PC-9 (cell line): Measurements from ENCODE around the gene CDC16. TPM values are rescaled to one million over a fixed set of nuclear protein-coding genes. Genes with fewer than 3 reads are reported as not detected.

Experiments
- BruUV-seq: library from RNA; stranded (reverse); fragments of 400-500 nt; replicated peaks from 2 replicates; lab custom pipeline; 2021; lab: Mats Ljungman, UMichigan
- CTCF ChIA-PET: fragments of 300-600 bp; sonication (Branson Sonifier 250); formaldehyde crosslinking; loops from one replicate; lab custom pipeline; 2022; ENCODE audit warnings: antibody characterized with exemption; lab: Charles Lee
- POLR2A ChIA-PET: fragments of 300-600 bp; sonication (Branson Sonifier 250); formaldehyde crosslinking; loops from one replicate; lab custom pipeline; 2022; ENCODE audit warnings: antibody characterized with exemption; ENCODE audit not compliant: unreplicated experiment; lab: Charles Lee
- DNase-seq, 2 experiments: peaks; one replicate each; pipeline versions ENCODE4 v3.0.0 to v3.0.0-alpha.2; 2015 to 2022; ENCODE audit warnings: mixed read lengths in 1 of 2
- H2AFZ ChIP-seq: fragments of 200-600 bp; sonication (generic); 2 replicates; pipeline ENCODE4 v1.8.1; 2017; ENCODE audit warnings: antibody characterized with exemption
- H3F3A ChIP-seq: fragments of 200-600 bp; sonication (generic); 2 replicates; pipeline ENCODE4 v1.8.1; 2017; ENCODE audit warnings: antibody characterized with exemption, mild to moderate bottlenecking, low read depth; ENCODE audit not compliant: insufficient read depth
- H3K27ac ChIP-seq: fragments of 200-600 bp; sonication (generic); 2 replicates; pipeline ENCODE4 v1.6.1; 2016; ENCODE audit warnings: mixed run types
- H3K27me3 ChIP-seq: fragments of 200-600 bp; sonication (generic); 2 replicates; pipeline ENCODE4 v1.6.1; 2016; ENCODE audit warnings: low read depth, mixed run types; ENCODE audit not compliant: insufficient read depth
- H3K36me3 ChIP-seq: fragments of 200-600 bp; sonication (generic); 2 replicates; pipeline ENCODE4 v1.6.1; 2016; ENCODE audit warnings: low read depth, mixed run types
- H3K4me1 ChIP-seq: fragments of 200-600 bp; sonication (generic); replicated peaks from 2 replicates; pipeline ENCODE4 v1.6.1; 2016; ENCODE audit warnings: mixed run types; ENCODE audit not compliant: insufficient read depth
- H3K4me2 ChIP-seq: fragments of 200-600 bp; sonication (generic); 2 replicates; pipeline ENCODE4 v1.6.1; 2017; ENCODE audit warnings: mixed run types
- H3K4me3 ChIP-seq: fragments of 200-600 bp; sonication (generic); 2 replicates; pipeline ENCODE4 v1.6.1; 2016; ENCODE audit warnings: mixed run types
- H3K79me2 ChIP-seq: fragments of 200-600 bp; sonication (generic); 2 replicates; pipeline ENCODE4 v1.6.1; 2017; ENCODE audit warnings: low read depth, mixed run types
- H3K9me2 ChIP-seq: fragments of 200-600 bp; sonication (generic); 2 replicates; pipeline ENCODE4 v1.8.1; 2017; ENCODE audit warnings: mild to moderate bottlenecking; ENCODE audit not compliant: insufficient read depth
- H3K9me3 ChIP-seq: fragments of 200-600 bp; sonication (generic); 2 replicates; pipeline ENCODE4 v1.8.1; 2016; ENCODE audit warnings: low read depth; ENCODE audit not compliant: insufficient read depth
- H4K20me1 ChIP-seq: fragments of 200-600 bp; sonication (generic); 2 replicates; pipeline ENCODE4 v1.8.1; 2017; ENCODE audit not compliant: insufficient read depth
- EZH2 ChIP-seq: fragments of 200-600 bp; sonication (generic); IDR thresholded peaks from 2 replicates; pipeline ENCODE4 v1.8.0; 2017; ENCODE audit warnings: antibody characterized with exemption, low read depth
- intact Hi-C: fragments of 100-400 bp; cut with micrococcal nuclease; formaldehyde crosslinking; loops from one replicate; pipeline ENCODE4 v1.10.0; 2022; ENCODE audit not compliant: unreplicated experiment
- total RNA-seq: library from RNA; stranded (reverse); gene quantifications from 2 replicates; pipeline ENCODE4 v1.2.3, GENCODE V29; 2021
- TF ChIP-seq, protein P1 (sequence below): fragments of 200-600 bp; sonication (generic); conservative IDR thresholded peaks from 2 replicates; pipeline ENCODE4 v1.6.1; 2017; ENCODE audit warnings: mixed run types, antibody characterized with exemption, mild to moderate bottlenecking, moderate library complexity

CDC16 gene
- total RNA-seq, 1 experiment from 2014 or later: 56.8 TPM

- no TSS peak for BruUV-seq
- Histone ChIP-seq H3K27me3 (no peaks in the 10 kb centered on the region), H3K4me3 (no peak overlapping the region), H3K9me3 (no peaks in the 10 kb centered on the region), H3K4me2 (no peak overlapping the region), H2AFZ (no peak overlapping the region), H3K9me2 (no peaks in the 10 kb centered on the region), H3K27ac (no peak overlapping the region), H4K20me1 (no peaks in the 10 kb centered on the region), H3K36me3 (no peaks in the 10 kb centered on the region), H3K79me2 (no peaks in the 10 kb centered on the region), H3F3A (no peaks in the 10 kb centered on the region), H3K4me1 (no peaks in the 10 kb centered on the region)
- intact Hi-C loops: no loop called here
- POLR2A ChIA-PET: no interaction called here
- TF ChIP-seq, protein P1, sequence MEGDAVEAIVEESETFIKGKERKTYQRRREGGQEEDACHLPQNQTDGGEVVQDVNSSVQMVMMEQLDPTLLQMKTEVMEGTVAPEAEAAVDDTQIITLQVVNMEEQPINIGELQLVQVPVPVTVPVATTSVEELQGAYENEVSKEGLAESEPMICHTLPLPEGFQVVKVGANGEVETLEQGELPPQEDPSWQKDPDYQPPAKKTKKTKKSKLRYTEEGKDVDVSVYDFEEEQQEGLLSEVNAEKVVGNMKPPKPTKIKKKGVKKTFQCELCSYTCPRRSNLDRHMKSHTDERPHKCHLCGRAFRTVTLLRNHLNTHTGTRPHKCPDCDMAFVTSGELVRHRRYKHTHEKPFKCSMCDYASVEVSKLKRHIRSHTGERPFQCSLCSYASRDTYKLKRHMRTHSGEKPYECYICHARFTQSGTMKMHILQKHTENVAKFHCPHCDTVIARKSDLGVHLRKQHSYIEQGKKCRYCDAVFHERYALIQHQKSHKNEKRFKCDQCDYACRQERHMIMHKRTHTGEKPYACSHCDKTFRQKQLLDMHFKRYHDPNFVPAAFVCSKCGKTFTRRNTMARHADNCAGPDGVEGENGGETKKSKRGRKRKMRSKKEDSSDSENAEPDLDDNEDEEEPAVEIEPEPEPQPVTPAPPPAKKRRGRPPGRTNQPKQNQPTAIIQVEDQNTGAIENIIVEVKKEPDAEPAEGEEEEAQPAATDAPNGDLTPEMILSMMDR: no peak
- TF ChIP-seq EZH2: no peak
- CTCF ChIA-PET: no interaction called here
- DNase-seq: no peak
Measured at GRCh38 chr13:114200399-114200911, 34.2 kb upstream of the CDC16 start.

DNA sequence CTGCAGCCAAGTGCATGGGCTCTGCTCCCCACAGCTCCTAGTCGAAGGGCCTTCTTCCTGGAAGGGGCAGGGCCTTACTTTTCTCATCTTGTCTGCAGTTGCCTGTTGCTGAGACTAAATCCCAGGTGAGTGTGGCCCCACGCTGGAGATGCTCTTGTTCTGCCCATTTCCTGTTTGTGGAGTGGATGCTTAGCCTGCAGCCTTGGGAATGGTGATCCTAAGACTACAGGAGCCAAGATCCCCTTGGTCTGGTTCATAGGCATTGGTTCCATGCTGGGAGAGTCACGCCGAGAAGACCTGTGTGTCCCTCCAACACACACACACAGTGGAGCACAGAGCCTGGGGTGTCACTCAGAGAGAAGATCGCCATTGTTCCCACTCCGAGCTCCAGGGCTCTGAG, 32.1 kb upstream of the CDC16 start:
- TF ChIP-seq EZH2: no peak
- TF ChIP-seq, protein P1: no peak
- intact Hi-C loops: no loop called here
- no TSS peak for BruUV-seq

GRCh38 chr13:114203536-114203935, 31.2 kb upstream of the CDC16 start:
- Histone ChIP-seq H3K36me3 (no peaks in the 10 kb centered on the region), H2AFZ (no peak overlapping the region), H3K27me3 (no peaks in the 10 kb centered on the region), H3K9me3 (no peaks in the 10 kb centered on the region; the same call in 1 of the 2 replicates), H3K9me2 (no peaks in the 10 kb centered on the region), H3K79me2 (no peaks in the 10 kb centered on the region), H3K4me2 (no peak overlapping the region), H3F3A (no peaks in the 10 kb centered on the region), H3K4me3 (no peak overlapping the region), H3K27ac (no peak overlapping the region), H3K4me1 (no peaks in the 10 kb centered on the region), H4K20me1 (no peaks in the 10 kb centered on the region)
- DNase-seq: no peak
- BruUV-seq: no TSS peak
- TF ChIP-seq EZH2: no peak
- TF ChIP-seq, protein P1: no peak
- CTCF ChIA-PET: interaction anchor here (0.6 kb wide), 1 partner anchor 267 kb away, joined by 3 read pairs; no protein-coding TSS in a partner anchor
- intact Hi-C loops: no loop called here
- POLR2A ChIA-PET: no interaction called here

More for the DNA sequence above, 32.1 kb upstream of the CDC16 start:
- Histone ChIP-seq H3K4me3 (no peak overlapping the region), H4K20me1 (no peaks in the 10 kb centered on the region), H3K4me2 (no peak overlapping the region), H3K9me2 (no peaks in the 10 kb centered on the region), H3K36me3 (no peaks in the 10 kb centered on the region), H3K27me3 (no peaks in the 10 kb centered on the region), H3K9me3 (no peaks in the 10 kb centered on the region; the same call in 1 of the 2 replicates), H3K27ac (no peak overlapping the region), H2AFZ (no peak overlapping the region), H3K4me1 (no peaks in the 10 kb centered on the region), H3F3A (no peaks in the 10 kb centered on the region), H3K79me2 (no peaks in the 10 kb centered on the region)
- ChIA-PET CTCF (no interaction called here), POLR2A (no interaction called here)
- no peak for DNase-seq
